ENCODE data around the gene ZNF618. TPM values are rescaled to one million over a fixed set of nuclear protein-coding genes. Genes with fewer than 3 reads are reported as not detected.

Gene ZNF618
- total and polyA plus RNA-seq, 2 experiments from 2014 or later: 2.3 to 5.1 TPM

DNA sequence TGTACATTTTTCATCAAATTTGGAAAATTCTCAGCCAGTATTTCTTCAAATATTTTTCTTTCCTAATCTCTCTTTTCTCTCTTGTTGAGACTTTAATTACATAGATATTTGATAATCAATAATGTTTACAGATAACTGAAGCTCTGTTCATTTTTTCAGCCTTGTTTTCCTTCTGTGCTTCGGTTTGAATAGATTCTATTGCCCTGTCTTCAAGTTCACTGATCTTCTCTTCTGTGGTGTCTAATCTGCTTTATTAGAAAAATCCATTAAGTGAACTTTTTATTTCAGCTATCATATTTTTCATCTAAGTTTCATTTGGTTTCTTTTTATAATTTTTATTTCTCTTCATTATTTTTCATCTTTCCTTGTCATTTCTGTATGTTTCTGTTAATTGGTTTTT, 147.9 kb downstream of the ZNF618 start:
- Histone ChIP-seq H3K4me2 (ENCODE audit: unreplicated experiment) (no peak overlapping the region), H4K20me1 (ENCODE audit: insufficient read depth) (no peaks in the 10 kb centered on the region), H3K27me3 (replicated peaks; ENCODE audit: insufficient read depth) (no peaks in the 10 kb centered on the region), H3K4me1 (ENCODE audit: insufficient read depth) (no peaks in the 10 kb centered on the region), H3K79me2 (ENCODE audit: insufficient read depth) (no peaks in the 10 kb centered on the region), H3F3A (ENCODE audit: insufficient read depth) (no peaks in the 10 kb centered on the region), H3K9ac (no peak overlapping the region), H3K4me3 (no peak overlapping the region), H2AFZ (no peak overlapping the region), H3K36me3 (ENCODE audit: low read depth) (peaks cover 29% of the 10 kb centered on the region), H3K9me2 (ENCODE audit: insufficient read depth) (no peaks in the 10 kb centered on the region), H3K9me3 (ENCODE audit: low read depth) (peaks cover 12% of the 10 kb centered on the region), H3K27ac (no peak overlapping the region)
- TF ChIP-seq EZH2 (IDR thresholded peaks at IDR 0.05; ENCODE audit: insufficient read depth, poor library complexity, severe bottlenecking) (no peak), EZH2phosphoT487 (IDR thresholded peaks at IDR 0.05; ENCODE audit: insufficient read depth, low read depth) (no peak)
- no peak for DNase-seq
- in situ Hi-C loops (cut with MboI): no loop called here
- 89 to 100% methylated on average over 1 of the region's 1 CpG for WGBS, 2 experiments (ENCODE audit: low coverage in 1 of 2, low lambda C conversion rate in 2 of 2, missing lambda C conversion rate in 2 of 2)

GRCh38 chr9:114025196-114025753, 149.2 kb downstream of the ZNF618 start:
- H3K9ac ChIP-seq: no peak overlapping the region
- no peaks in the 10 kb centered on the region for H3F3A ChIP-seq (ENCODE audit: insufficient read depth)
- no peaks in the 10 kb centered on the region for H3K9me2 ChIP-seq (ENCODE audit: insufficient read depth)
- H3K9me3 ChIP-seq (ENCODE audit: low read depth): peaks cover 12% of the 10 kb centered on the region
- TF ChIP-seq EZH2 (IDR thresholded peaks at IDR 0.05; ENCODE audit: insufficient read depth, poor library complexity, severe bottlenecking) (no peak), EZH2phosphoT487 (IDR thresholded peaks at IDR 0.05; ENCODE audit: insufficient read depth, low read depth) (no peak)
- H3K79me2 ChIP-seq (ENCODE audit: insufficient read depth): no peaks in the 10 kb centered on the region
- 95 to 98% methylated on average over 3 of the region's 3 CpGs for WGBS, 2 experiments (ENCODE audit: low coverage in 1 of 2, low lambda C conversion rate in 2 of 2, missing lambda C conversion rate in 2 of 2)
- no peaks in the 10 kb centered on the region for H3K4me1 ChIP-seq (ENCODE audit: insufficient read depth)
- H3K36me3 ChIP-seq (ENCODE audit: low read depth): peaks cover 33% of the 10 kb centered on the region
- no peak overlapping the region for H3K4me2 ChIP-seq (ENCODE audit: unreplicated experiment)
- no peaks in the 10 kb centered on the region for H4K20me1 ChIP-seq (ENCODE audit: insufficient read depth)
- H3K4me3 ChIP-seq: no peak overlapping the region
- no peak overlapping the region for H3K27ac ChIP-seq
- in situ Hi-C loops (cut with MboI): no loop called here
- no peaks in the 10 kb centered on the region for H3K27me3 ChIP-seq (replicated peaks; ENCODE audit: insufficient read depth)
- H2AFZ ChIP-seq: no peak overlapping the region
- no peak for DNase-seq

- H3K36me3 ChIP-seq (ENCODE audit: low read depth): peaks cover 33% of the 10 kb centered on the region
- no peaks in the 10 kb centered on the region for H3K4me1 ChIP-seq (ENCODE audit: insufficient read depth)
- H3F3A ChIP-seq (ENCODE audit: insufficient read depth): no peaks in the 10 kb centered on the region
- peaks cover 12% of the 10 kb centered on the region for H3K9me3 ChIP-seq (ENCODE audit: low read depth)
- no peak for DNase-seq
- no peaks in the 10 kb centered on the region for H3K9me2 ChIP-seq (ENCODE audit: insufficient read depth)
- no peaks in the 10 kb centered on the region for H4K20me1 ChIP-seq (ENCODE audit: insufficient read depth)
- H3K79me2 ChIP-seq (ENCODE audit: insufficient read depth): no peaks in the 10 kb centered on the region
- no peak overlapping the region for H2AFZ ChIP-seq
- H3K27me3 ChIP-seq (replicated peaks; ENCODE audit: insufficient read depth): no peaks in the 10 kb centered on the region
- TF ChIP-seq EZH2 (IDR thresholded peaks at IDR 0.05; ENCODE audit: insufficient read depth, poor library complexity, severe bottlenecking) (no peak), EZH2phosphoT487 (IDR thresholded peaks at IDR 0.05; ENCODE audit: insufficient read depth, low read depth) (no peak)
- no peak overlapping the region for H3K27ac ChIP-seq
- 97 to 99% methylated on average over 5 of the region's 5 CpGs for WGBS, 2 experiments (ENCODE audit: low coverage in 1 of 2, low lambda C conversion rate in 2 of 2, missing lambda C conversion rate in 2 of 2)
- no peak overlapping the region for H3K4me2 ChIP-seq (ENCODE audit: unreplicated experiment)
- in situ Hi-C loops (cut with MboI): no loop called here
- no peak overlapping the region for H3K9ac ChIP-seq
- H3K4me3 ChIP-seq: no peak overlapping the region
Measured at GRCh38 chr9:114025760-114026159, 149.7 kb downstream of the ZNF618 start.

DNA sequence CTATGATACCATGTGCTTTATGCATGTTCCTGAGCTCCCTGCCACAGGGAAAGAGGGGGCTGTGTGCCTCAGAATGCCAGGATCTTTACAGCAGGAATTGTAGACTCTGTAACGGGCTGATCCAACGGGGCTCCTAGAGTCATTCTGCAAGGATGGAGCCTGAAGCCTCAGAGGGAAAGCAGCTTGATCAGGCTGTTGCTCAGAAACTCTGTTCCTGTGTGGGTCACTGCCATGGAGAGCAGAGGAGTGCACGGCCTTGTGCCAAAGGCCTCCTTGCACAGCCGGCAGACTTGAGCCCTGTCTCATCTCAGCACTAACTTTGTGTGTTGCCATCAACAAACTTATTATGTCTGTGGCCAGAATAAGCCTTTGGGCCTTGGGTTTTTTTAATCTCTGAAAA, 150.2 kb downstream of the ZNF618 start:
- no peaks in the 10 kb centered on the region for H3F3A ChIP-seq (ENCODE audit: insufficient read depth)
- no peak for DNase-seq
- H3K9me2 ChIP-seq (ENCODE audit: insufficient read depth): no peaks in the 10 kb centered on the region
- TF ChIP-seq EZH2 (IDR thresholded peaks at IDR 0.05; ENCODE audit: insufficient read depth, poor library complexity, severe bottlenecking): no peak
- TF ChIP-seq EZH2phosphoT487 (IDR thresholded peaks at IDR 0.05; ENCODE audit: insufficient read depth, low read depth): no peak
- H3K9ac ChIP-seq: no peak overlapping the region
- peaks cover 33% of the 10 kb centered on the region for H3K36me3 ChIP-seq (ENCODE audit: low read depth)
- no peaks in the 10 kb centered on the region for H3K27me3 ChIP-seq (replicated peaks; ENCODE audit: insufficient read depth)
- no peak overlapping the region for H2AFZ ChIP-seq
- in situ Hi-C loops (cut with MboI): no loop called here
- WGBS, 2 experiments (ENCODE audit: low coverage in 1 of 2, low lambda C conversion rate in 2 of 2, missing lambda C conversion rate in 2 of 2): 93 to 97% methylated on average over 4 of the region's 4 CpGs
- H3K9me3 ChIP-seq (ENCODE audit: low read depth): peaks cover 12% of the 10 kb centered on the region
- no peaks in the 10 kb centered on the region for H3K79me2 ChIP-seq (ENCODE audit: insufficient read depth)
- H3K27ac ChIP-seq: no peak overlapping the region
- H3K4me1 ChIP-seq (ENCODE audit: insufficient read depth): no peaks in the 10 kb centered on the region
- H4K20me1 ChIP-seq (ENCODE audit: insufficient read depth): no peaks in the 10 kb centered on the region
- H3K4me2 ChIP-seq (ENCODE audit: unreplicated experiment): no peak overlapping the region
- H3K4me3 ChIP-seq: no peak overlapping the region
